HG02943 (cell line): ENCODE data around the gene EBLN2.

Experiments
- ATAC-seq: cut with Tn5 transposase; IDR thresholded peaks from one replicate; pipeline ENCODE4 v1.9.1; 2021; ENCODE audit warnings: mild to moderate bottlenecking, low read depth, moderate library complexity; ENCODE audit not compliant: unreplicated experiment

Gene EBLN2

DNA sequence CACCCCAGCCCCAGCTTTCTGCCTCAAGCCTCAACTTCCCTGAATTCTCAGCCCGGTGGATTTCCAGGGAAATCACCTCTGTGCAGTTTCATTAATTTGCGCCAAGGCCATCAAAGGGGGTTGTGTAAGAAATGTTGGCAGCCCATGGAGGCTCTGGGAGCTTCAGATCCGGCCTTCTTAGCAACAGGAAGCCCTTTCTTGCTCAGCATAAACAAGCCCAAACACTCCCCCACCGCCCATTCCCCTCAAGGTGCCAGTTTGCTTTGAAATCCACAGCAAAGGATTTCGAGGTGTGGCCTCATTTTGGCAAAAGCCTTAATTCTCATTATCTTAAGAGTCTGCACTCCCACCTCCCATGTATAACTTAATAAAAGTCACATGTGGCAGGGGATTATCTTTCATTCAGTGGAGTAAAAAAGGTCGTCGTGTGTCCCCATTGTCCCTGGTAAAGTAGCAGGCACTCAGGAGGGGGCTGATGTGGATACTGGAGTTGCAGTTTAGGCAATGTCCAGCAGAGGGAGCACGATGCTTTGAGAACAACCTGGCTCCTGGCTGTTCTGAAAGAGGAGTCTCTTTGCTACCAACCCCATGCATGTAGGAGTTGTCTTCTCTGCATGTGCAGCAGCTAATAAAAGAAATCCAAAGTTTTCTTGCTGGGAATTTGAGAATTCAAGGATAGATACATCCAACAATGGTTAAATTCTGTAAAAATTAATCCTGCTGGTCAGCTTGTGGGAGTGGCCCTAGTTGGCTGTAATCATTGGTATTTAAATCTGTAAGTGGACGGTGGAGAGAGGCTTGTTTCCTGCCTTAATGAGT is 39.5 kb downstream of the EBLN2 start:
- ATAC-seq = no peak

DNA sequence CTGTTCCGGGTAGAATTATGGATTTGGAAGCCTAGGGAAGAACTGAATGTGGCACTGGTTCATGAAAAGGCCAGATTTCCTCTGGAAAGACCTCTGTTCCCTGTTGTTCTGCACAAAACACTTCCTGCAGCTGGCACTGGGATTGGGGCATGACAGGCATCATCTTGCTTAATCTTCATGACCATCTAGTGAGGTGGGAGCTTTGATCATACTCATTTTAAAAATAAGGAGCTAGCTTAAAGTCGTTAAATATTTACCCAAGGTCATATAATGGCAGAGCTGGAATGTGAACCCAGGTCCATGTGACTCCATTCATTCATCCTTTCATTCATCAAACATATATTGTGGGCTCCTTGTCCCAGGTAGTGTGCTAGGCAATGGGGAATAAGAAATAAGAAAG is 40.4 kb downstream of the EBLN2 start:
- no peak for ATAC-seq

DNA sequence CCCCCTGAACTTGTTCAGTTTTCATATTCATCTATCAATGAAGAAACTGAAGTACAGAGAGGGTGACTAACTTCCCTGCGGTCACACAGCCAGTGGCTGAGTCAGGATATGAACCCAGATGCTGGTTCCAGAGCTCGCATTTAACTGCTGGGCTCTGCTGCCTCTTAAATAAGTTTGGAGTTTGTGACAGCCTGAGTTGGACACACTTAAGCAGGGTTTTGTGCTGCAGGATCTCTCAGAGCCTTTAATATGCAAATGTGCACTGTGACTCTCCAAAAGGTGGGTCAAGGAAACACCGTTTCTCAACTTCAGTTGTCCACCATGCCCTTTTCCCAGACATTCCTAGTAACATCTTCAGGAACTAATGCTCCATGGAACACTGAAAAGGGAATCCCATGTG is 45.8 kb downstream of the EBLN2 start:
- ATAC-seq = no peak

DNA sequence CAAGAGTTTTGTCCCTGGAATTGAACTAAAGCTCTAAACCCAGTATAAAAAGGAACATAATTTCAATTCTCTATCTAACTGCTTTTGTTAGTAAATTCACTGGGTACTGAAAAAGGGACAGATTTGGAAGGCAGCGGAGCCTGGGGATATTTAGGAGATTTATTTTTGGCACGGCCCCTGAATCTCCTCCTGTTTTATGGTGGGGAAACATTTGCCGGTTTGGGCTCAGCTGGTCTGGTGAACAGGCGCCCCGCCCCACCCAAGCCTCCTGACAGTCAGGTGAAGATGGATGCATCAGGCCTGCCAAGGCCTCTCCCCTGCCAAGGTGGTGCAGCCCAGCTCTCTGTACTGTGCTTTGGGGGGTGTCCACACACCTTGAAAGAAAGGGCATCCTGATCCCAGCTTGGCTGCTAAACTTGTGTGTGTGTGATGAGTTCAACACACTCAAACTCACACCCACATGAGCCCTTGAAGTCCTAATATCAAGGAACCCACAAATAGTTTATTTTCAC is 46.3 kb downstream of the EBLN2 start:
- no peak for ATAC-seq

DNA sequence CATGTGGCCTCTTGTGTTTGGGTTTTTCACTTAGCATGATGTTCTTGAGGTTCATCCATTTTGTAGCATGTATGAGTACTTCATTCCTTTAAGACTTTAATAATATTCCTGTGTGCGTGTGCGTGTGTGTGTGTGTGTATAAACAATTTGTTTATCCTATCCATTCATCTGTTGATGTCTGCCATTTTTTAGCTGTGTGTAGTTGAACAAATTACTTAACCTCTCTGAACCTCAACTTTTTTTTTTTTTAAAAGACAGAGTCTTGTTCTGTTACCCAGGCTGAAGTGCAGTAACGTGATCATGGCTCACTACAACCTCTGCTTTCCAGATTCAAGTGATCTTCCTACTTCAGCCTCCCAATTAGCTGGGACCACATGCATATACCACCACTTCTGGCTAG is 47.3 kb downstream of the EBLN2 start:
- ATAC-seq = no peak

GRCh38 chr3:73110530-73110929 is 49.1 kb downstream of the EBLN2 start:
- no peak for ATAC-seq
